ENCODE data around the gene OXA1L.

The OXA1L gene

GRCh38 chr14:22812744-22813143 lies 46.3 kb downstream of the OXA1L start:
- Histone ChIP-seq H3K4me1 (ENCODE audit: insufficient read depth, low read length, severe bottlenecking) (peaks cover 43% of the 10 kb centered on the region), H3K4me3 (ENCODE audit: low read depth, low read length, poor library complexity, severe bottlenecking) (peak overlapping the region; percentile 3), H3K36me3 (ENCODE audit: insufficient read depth, low read length) (no peaks in the 10 kb centered on the region), H3K9me3 (ENCODE audit: low read length) (no peaks in the 10 kb centered on the region), H4K20me1 (ENCODE audit: insufficient read depth, low read length) (no peaks in the 10 kb centered on the region), H2AFZ (ENCODE audit: low read length) (no peak overlapping the region), H3K27me3 (ENCODE audit: insufficient read depth, low read length) (no peaks in the 10 kb centered on the region), H3K9ac (ENCODE audit: low read length) (no peak overlapping the region), H3F3A (ENCODE audit: insufficient read depth, low read length) (no peaks in the 10 kb centered on the region), H3K4me2 (ENCODE audit: low read length) (peak overlapping the region; percentile 5; the same call in 1 of the 2 replicates), H3K9me2 (ENCODE audit: low read depth, low read length) (no peaks in the 10 kb centered on the region), H3K79me2 (ENCODE audit: insufficient read depth, low read length) (no peaks in the 10 kb centered on the region), H3K27ac (ENCODE audit: low read depth, low read length, poor library complexity, severe bottlenecking) (peak overlapping the region; percentile 6)
- TF ChIP-seq EZH2 (IDR thresholded peaks at IDR 0.05; ENCODE audit: borderline replicate concordance, low read length) (no peak), CTCF (IDR thresholded peaks at IDR 0.05; ENCODE audit: low read length) (peak; percentile 25; the same call in 1 of the 2 replicates)

DNA sequence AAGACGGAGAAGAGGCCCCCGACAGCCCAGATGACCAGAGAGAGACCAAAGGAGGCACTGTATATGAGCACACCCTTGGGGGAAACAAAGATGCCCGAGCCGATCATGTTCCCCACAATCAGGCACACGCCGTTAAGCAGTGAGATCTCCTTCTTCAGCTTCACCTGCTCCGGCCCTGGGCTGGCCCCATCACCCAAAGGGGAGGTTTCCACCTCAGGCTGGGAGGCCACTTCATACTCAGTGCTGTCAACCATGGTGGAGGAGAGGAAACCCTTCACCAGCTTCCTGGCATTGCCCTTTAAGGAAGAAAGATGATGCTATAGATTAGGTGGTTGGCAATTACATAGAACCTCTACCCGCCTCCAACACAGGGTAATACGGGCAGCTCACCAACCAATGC lies 46.7 kb downstream of the OXA1L start:
- Histone ChIP-seq H4K20me1 (ENCODE audit: insufficient read depth, low read length) (no peaks in the 10 kb centered on the region), H3K79me2 (ENCODE audit: insufficient read depth, low read length) (no peaks in the 10 kb centered on the region), H3K36me3 (ENCODE audit: insufficient read depth, low read length) (no peaks in the 10 kb centered on the region), H3K9ac (ENCODE audit: low read length) (no peak overlapping the region), H3K4me1 (ENCODE audit: insufficient read depth, low read length, severe bottlenecking) (peaks cover 43% of the 10 kb centered on the region), H3K4me2 (ENCODE audit: low read length) (peak overlapping the region; percentile 5; the same call in 1 of the 2 replicates), H3K27ac (ENCODE audit: low read depth, low read length, poor library complexity, severe bottlenecking) (peak overlapping the region; percentile 6), H3K27me3 (ENCODE audit: insufficient read depth, low read length) (no peaks in the 10 kb centered on the region), H3K9me2 (ENCODE audit: low read depth, low read length) (no peaks in the 10 kb centered on the region), H3K9me3 (ENCODE audit: low read length) (no peaks in the 10 kb centered on the region), H2AFZ (ENCODE audit: low read length) (no peak overlapping the region), H3F3A (ENCODE audit: insufficient read depth, low read length) (no peaks in the 10 kb centered on the region), H3K4me3 (ENCODE audit: low read depth, low read length, poor library complexity, severe bottlenecking) (peak overlapping the region; percentile 3)
- no peak for TF ChIP-seq EZH2 (IDR thresholded peaks at IDR 0.05; ENCODE audit: borderline replicate concordance, low read length)
- TF ChIP-seq CTCF (IDR thresholded peaks at IDR 0.05; ENCODE audit: low read length): no peak

DNA sequence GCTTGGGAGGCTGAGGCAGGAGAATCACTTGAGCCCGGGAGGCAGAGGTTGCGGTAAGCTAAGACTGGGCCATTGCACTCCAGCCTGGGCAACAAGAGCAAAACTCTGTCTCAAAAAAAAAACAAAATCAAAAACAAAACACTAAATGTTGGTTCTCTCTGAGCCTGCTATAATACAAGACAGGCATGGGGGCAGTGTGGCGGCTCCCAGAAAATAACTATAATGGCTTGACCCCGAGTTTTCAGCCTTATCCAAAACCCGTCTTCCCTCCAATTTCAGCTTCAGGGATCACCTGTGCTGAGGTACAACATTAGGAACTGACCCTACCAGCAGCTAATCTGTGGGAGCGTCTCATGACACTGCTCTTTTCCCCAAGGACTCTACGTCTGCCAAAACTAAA lies 47.9 kb downstream of the OXA1L start:
- peak overlapping the region; percentile 37 for H3K4me3 ChIP-seq (ENCODE audit: low read depth, low read length, poor library complexity, severe bottlenecking)
- H3K9ac ChIP-seq (ENCODE audit: low read length): peak overlapping the region; percentile 45; the same call in 1 of the 2 replicates
- peak overlapping the region; percentile 66 for H3K4me2 ChIP-seq (ENCODE audit: low read length)

More for the DNA sequence above, 47.9 kb downstream of the OXA1L start:
- H3K27ac ChIP-seq (ENCODE audit: low read depth, low read length, poor library complexity, severe bottlenecking): no peak overlapping the region
- H3K79me2 ChIP-seq (ENCODE audit: insufficient read depth, low read length): no peaks in the 10 kb centered on the region
- H3K9me2 ChIP-seq (ENCODE audit: low read depth, low read length): no peaks in the 10 kb centered on the region
- no peaks in the 10 kb centered on the region for H3K36me3 ChIP-seq (ENCODE audit: insufficient read depth, low read length)
- H3K4me1 ChIP-seq (ENCODE audit: insufficient read depth, low read length, severe bottlenecking): peaks cover 48% of the 10 kb centered on the region
- TF ChIP-seq EZH2 (IDR thresholded peaks at IDR 0.05; ENCODE audit: borderline replicate concordance, low read length) (no peak), CTCF (IDR thresholded peaks at IDR 0.05; ENCODE audit: low read length) (no peak; the same call in 1 of the 2 replicates)
- no peaks in the 10 kb centered on the region for H3K27me3 ChIP-seq (ENCODE audit: insufficient read depth, low read length)
- no peak overlapping the region for H2AFZ ChIP-seq (ENCODE audit: low read length)
- H3K9me3 ChIP-seq (ENCODE audit: low read length): no peaks in the 10 kb centered on the region
- no peaks in the 10 kb centered on the region for H3F3A ChIP-seq (ENCODE audit: insufficient read depth, low read length)
- H4K20me1 ChIP-seq (ENCODE audit: insufficient read depth, low read length): no peaks in the 10 kb centered on the region

Data from OCI-LY1 (cell line).